ENCODE results near the gene RBM19. TPM values are rescaled to one million over a fixed set of nuclear protein-coding genes. Genes with fewer than 3 reads are reported as not detected.

The RBM19 gene
- total RNA-seq, 1 donor, result 22.6 TPM

DNA sequence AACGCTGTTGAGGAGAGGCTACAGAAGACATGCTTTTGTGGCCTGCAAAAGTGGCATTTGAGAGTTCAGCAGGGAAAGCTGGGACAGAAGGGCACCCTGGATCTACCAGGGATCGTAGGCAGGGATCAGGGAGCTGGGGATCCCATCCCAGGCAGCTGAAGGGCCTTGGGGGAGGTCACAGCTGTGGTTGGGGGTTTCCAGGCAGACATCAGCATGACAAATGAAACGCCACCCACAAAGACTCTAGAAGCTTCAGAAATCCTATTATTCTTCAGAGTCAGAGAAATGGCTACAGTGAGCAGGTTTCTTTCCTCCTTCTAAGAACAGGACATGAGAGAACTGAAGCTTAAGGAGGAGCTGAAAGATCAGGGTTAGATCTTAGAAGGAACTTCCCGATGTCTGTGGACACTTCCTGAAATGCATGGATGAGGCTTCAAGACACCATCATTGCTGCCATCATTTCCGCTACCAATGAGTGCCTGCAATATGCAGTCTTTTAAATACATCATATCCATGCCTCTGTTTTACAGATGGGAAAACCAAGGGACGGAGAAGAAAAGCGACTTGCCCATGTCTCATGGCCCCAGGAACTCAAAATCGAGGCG is 104.3 kb downstream of the RBM19 start:
- no peak for DNase-seq (ENCODE audit: low read depth)
- H3K4me3 ChIP-seq (ENCODE audit: low read depth, low read length), result no peak overlapping the region
- TF ChIP-seq, protein P1, sequence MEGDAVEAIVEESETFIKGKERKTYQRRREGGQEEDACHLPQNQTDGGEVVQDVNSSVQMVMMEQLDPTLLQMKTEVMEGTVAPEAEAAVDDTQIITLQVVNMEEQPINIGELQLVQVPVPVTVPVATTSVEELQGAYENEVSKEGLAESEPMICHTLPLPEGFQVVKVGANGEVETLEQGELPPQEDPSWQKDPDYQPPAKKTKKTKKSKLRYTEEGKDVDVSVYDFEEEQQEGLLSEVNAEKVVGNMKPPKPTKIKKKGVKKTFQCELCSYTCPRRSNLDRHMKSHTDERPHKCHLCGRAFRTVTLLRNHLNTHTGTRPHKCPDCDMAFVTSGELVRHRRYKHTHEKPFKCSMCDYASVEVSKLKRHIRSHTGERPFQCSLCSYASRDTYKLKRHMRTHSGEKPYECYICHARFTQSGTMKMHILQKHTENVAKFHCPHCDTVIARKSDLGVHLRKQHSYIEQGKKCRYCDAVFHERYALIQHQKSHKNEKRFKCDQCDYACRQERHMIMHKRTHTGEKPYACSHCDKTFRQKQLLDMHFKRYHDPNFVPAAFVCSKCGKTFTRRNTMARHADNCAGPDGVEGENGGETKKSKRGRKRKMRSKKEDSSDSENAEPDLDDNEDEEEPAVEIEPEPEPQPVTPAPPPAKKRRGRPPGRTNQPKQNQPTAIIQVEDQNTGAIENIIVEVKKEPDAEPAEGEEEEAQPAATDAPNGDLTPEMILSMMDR (IDR thresholded peaks at IDR 0.05; ENCODE audit: insufficient read depth, low read length), result no peak

- no peak overlapping the region for H3K4me3 ChIP-seq (ENCODE audit: low read depth, low read length)
Observed at GRCh38 chr12:113860950-113861349, 105.2 kb downstream of the RBM19 start.

GRCh38 chr12:113860059-113860820 is 105.9 kb downstream of the RBM19 start:
- TF ChIP-seq, protein P1 (IDR thresholded peaks at IDR 0.05; ENCODE audit: insufficient read depth, low read length), result no peak
- no peak overlapping the region for H3K4me3 ChIP-seq (ENCODE audit: low read depth, low read length)
- DNase-seq (ENCODE audit: low read depth), result no peak

More at GRCh38 chr12:113860950-113861349, 105.2 kb downstream of the RBM19 start:
- DNase-seq (ENCODE audit: low read depth), result peak; percentile 87
- TF ChIP-seq, protein P1 (IDR thresholded peaks at IDR 0.05; ENCODE audit: insufficient read depth, low read length), result no peak

- no peak for DNase-seq (ENCODE audit: low read depth)
- TF ChIP-seq, protein P1 (IDR thresholded peaks at IDR 0.05; ENCODE audit: insufficient read depth, low read length), result no peak
- H3K4me3 ChIP-seq (ENCODE audit: low read depth, low read length), result no peak overlapping the region
Observed at GRCh38 chr12:113858841-113859386, 107.2 kb downstream of the RBM19 start.

- TF ChIP-seq, protein P1 (IDR thresholded peaks at IDR 0.05; ENCODE audit: insufficient read depth, low read length), result no peak
- H3K4me3 ChIP-seq (ENCODE audit: low read depth, low read length), result no peak overlapping the region
- no peak for DNase-seq (ENCODE audit: low read depth)
Observed at GRCh38 chr12:113857371-113857770, 108.8 kb downstream of the RBM19 start.

DNA sequence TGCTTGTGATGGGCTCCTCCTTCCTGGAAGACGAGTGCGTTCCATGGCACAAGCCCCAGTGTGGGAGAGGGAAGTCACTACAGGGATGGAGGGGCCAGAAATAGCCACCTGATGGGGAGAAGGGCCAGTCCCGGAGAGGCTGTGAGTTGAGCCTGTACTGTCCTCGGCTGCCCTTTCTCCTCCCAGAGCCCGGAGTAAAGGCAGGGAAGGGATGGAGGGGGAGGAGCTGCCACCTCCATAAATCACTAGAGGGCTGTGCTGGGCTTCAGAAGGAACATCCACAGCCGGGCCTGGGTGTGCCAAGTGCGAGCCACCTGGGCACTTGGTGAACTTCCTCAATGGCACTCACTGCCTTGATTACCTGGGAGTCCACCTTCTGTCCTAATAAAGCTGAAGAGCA is 110.1 kb downstream of the RBM19 start:
- TF ChIP-seq, protein P1 (IDR thresholded peaks at IDR 0.05; ENCODE audit: insufficient read depth, low read length), result no peak
- no peak for DNase-seq (ENCODE audit: low read depth)

More for the DNA sequence above, 110.1 kb downstream of the RBM19 start:
- H3K4me3 ChIP-seq (ENCODE audit: low read depth, low read length), result no peak overlapping the region

Measured in fibroblast of the aortic adventitia (primary cell).